Middle frontal gyrus (tissue), 1 donor: ENCODE data around the gene MTRF1.

Source experiments
- DNase-seq: peaks from one replicate; pipeline ENCODE4 v3.0.0-alpha.2; 2015; ENCODE audit warnings: low spot score; ENCODE audit errors: extremely low spot score

MTRF1 gene

GRCh38 chr13:41224113-41225110 lies 39.0 kb downstream of the MTRF1 start:
- no peak for DNase-seq

GRCh38 chr13:41222259-41222852 lies 41.0 kb downstream of the MTRF1 start:
- DNase-seq, result peak; percentile 24

- no peak for DNase-seq
Measured at GRCh38 chr13:41220401-41220800, 43.0 kb downstream of the MTRF1 start.

GRCh38 chr13:41216160-41216559 lies 47.2 kb downstream of the MTRF1 start:
- DNase-seq, result no peak

GRCh38 chr13:41213919-41214318 lies 49.5 kb downstream of the MTRF1 start:
- no peak for DNase-seq

- DNase-seq, result no peak
Measured at GRCh38 chr13:41213316-41213715, 50.1 kb downstream of the MTRF1 start.

- no peak for DNase-seq
Measured at GRCh38 chr13:41212881-41213280, 50.5 kb downstream of the MTRF1 start.

- DNase-seq, result no peak
Measured at GRCh38 chr13:41211062-41211461, 52.3 kb downstream of the MTRF1 start.

- no peak for DNase-seq
Measured at GRCh38 chr13:41206467-41206866, 56.9 kb downstream of the MTRF1 start.

GRCh38 chr13:41203810-41204209 lies 59.6 kb downstream of the MTRF1 start:
- DNase-seq, result no peak

GRCh38 chr13:41200126-41200525 lies 63.2 kb downstream of the MTRF1 start:
- no peak for DNase-seq

- DNase-seq, result no peak
Measured at GRCh38 chr13:41199526-41199925, 63.9 kb downstream of the MTRF1 start.

- no peak for DNase-seq
Measured at GRCh38 chr13:41199079-41199478, 64.3 kb downstream of the MTRF1 start.

GRCh38 chr13:41196620-41197019 lies 66.8 kb downstream of the MTRF1 start:
- no peak for DNase-seq

GRCh38 chr13:41196011-41196410 lies 67.4 kb downstream of the MTRF1 start:
- no peak for DNase-seq

GRCh38 chr13:41193919-41194824 lies 69.2 kb downstream of the MTRF1 start, which contains the start of gene KBTBD7:
TSS of gene KBTBD7 (minus strand) at chr13:41194569. CDS start at chr13:41194257, 312 bp downstream.
- DNase-seq, result peak; percentile 82

- no peak for DNase-seq
Measured at GRCh38 chr13:41193469-41193868, 69.9 kb downstream of the MTRF1 start.

- no peak for DNase-seq
Measured at GRCh38 chr13:41188584-41188983, 74.8 kb downstream of the MTRF1 start.

GRCh38 chr13:41186481-41186880 lies 76.9 kb downstream of the MTRF1 start:
- DNase-seq, result no peak

GRCh38 chr13:41182231-41182630 lies 81.1 kb downstream of the MTRF1 start:
- DNase-seq, result no peak

- DNase-seq, result no peak
Measured at GRCh38 chr13:41179593-41180250, 83.7 kb downstream of the MTRF1 start.
